ELR (cell line): Measurements from ENCODE around the gene PGPEP1.

Experiments
- DNase-seq: peaks from one replicate; pipeline ENCODE4 v3.0.0-alpha.2; 2015; ENCODE audit warnings: low read depth

Gene PGPEP1

GRCh38 chr19:18418029-18418482, 77.7 kb downstream of the PGPEP1 start:
- no peak for DNase-seq

DNA sequence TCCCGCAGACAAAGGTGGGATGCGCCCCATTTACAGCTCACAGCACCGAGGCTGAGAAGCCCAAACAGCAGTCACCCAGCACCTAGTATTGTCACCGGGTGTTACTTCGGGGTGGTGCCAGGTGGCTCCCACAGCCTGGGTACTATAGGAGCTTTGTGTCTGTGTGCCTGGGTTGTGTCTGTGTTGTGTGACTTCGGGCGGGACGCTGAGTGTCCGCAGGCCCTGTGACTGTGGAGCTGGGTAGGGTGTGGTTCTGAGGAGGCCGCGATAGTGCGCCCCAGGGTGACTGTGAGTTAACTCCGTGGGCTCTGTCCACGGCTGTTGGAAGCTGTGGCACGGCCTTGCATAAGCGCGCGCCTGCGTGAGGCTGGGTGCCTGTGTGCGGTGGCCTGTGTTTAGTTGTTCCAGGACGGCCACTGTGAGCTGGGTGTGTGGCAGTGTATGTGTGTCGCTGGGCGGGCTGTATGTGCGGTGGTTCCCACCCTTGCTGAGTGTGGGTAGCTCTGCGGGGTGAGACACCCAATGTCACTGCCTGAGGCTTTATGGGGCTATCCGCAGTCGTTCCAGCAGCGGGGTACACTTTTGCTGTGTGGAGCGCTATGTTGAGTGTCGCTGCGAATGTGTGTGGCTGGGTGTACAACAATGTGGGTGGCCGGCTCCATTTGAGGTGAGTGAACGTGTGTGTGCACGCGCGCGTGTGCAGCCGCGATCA, 78.2 kb downstream of the PGPEP1 start:
- no peak for DNase-seq

DNA sequence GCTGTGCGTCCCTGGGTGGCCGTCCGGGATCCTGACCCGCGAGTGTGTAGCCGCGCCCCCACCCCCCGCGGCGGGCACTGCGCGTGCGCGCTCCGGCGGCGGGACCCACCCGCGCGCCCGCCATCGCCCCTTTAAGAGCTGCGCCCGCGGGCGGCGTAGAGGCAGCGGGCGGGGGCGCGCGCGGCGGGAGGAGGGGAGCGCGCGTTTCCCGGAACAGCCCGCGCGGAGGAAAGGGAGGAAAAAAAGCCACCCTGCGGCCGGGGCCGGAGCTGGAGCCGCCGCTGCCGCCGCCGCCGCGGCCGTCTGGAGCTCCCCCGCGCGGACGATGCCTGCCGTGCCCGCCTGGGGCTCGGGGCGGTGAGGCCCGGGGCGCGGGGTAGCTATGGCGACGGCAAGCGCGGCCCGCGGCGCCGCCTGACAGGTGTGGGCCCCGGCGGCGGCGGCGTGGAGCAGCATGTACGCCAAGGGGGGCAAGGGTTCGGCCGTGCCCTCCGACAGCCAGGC, 78.8 kb downstream of the PGPEP1 start, which contains the start of gene SSBP4:
SSBP4 (plus strand) TSS at position 204 of the 504 bp plus-strand sequence; CDS start at position 455, 251 bp downstream.
- peak; percentile 88 for DNase-seq
